ENCODE data around the gene CCNY. TPM values are rescaled to one million over a fixed set of nuclear protein-coding genes. Genes with fewer than 3 reads are reported as not detected.

CCNY gene
- total and polyA plus RNA-seq, 2 of the 13 experiments (the other 11 are each of a cell fraction or from before 2014, with no cell fraction given) = 48.2 to 54.7 TPM

DNA sequence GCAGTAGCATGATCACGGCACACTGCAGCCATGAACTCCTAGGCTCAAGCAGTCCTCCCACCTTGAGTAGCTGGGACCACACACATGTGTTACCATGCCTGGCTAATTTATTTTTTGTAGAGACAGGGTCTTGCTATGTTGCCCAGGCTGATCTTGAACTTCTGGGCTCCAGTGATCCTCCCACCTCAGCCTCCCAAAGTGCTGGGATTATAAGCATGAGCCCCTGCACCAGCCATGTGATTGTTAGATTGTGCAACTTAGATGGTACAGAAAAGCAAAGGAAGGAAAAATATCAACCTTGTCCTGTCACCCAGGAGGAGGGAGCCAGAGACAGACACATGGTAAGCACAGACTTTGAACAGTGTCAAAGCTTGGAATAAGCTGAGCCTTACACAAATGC lies 73.5 kb downstream of the CCNY start (continued):
- TF ChIP-seq, protein P1, sequence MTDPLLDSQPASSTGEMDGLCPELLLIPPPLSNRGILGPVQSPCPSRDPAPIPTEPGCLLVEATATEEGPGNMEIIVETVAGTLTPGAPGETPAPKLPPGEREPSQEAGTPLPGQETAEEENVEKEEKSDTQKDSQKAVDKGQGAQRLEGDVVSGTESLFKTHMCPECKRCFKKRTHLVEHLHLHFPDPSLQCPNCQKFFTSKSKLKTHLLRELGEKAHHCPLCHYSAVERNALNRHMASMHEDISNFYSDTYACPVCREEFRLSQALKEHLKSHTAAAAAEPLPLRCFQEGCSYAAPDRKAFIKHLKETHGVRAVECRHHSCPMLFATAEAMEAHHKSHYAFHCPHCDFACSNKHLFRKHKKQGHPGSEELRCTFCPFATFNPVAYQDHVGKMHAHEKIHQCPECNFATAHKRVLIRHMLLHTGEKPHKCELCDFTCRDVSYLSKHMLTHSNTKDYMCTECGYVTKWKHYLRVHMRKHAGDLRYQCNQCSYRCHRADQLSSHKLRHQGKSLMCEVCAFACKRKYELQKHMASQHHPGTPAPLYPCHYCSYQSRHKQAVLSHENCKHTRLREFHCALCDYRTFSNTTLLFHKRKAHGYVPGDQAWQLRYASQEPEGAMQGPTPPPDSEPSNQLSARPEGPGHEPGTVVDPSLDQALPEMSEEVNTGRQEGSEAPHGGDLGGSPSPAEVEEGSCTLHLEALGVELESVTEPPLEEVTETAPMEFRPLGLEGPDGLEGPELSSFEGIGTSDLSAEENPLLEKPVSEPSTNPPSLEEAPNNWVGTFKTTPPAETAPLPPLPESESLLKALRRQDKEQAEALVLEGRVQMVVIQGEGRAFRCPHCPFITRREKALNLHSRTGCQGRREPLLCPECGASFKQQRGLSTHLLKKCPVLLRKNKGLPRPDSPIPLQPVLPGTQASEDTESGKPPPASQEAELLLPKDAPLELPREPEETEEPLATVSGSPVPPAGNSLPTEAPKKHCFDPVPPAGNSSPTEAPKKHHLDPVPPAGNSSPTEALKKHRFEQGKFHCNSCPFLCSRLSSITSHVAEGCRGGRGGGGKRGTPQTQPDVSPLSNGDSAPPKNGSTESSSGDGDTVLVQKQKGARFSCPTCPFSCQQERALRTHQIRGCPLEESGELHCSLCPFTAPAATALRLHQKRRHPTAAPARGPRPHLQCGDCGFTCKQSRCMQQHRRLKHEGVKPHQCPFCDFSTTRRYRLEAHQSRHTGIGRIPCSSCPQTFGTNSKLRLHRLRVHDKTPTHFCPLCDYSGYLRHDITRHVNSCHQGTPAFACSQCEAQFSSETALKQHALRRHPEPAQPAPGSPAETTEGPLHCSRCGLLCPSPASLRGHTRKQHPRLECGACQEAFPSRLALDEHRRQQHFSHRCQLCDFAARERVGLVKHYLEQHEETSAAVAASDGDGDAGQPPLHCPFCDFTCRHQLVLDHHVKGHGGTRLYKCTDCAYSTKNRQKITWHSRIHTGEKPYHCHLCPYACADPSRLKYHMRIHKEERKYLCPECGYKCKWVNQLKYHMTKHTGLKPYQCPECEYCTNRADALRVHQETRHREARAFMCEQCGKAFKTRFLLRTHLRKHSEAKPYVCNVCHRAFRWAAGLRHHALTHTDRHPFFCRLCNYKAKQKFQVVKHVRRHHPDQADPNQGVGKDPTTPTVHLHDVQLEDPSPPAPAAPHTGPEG (CRISPR knock-in tag; IDR thresholded peaks at IDR 0.05) = no peak
- TF ChIP-seq XRCC5 (optimal IDR thresholded peaks at IDR 0.05; ENCODE audit: low read length) (no peak), U2AF1 (optimal IDR thresholded peaks at IDR 0.05; ENCODE audit: low read depth, low read length) (no peak), ZNF577 (CRISPR knock-in tag; IDR thresholded peaks at IDR 0.05; ENCODE audit: borderline replicate concordance, low read depth) (no peak), RFX5 (IDR thresholded peaks at IDR 0.05; ENCODE audit: low read depth, low read length) (no peak), IRX3 (CRISPR knock-in tag; IDR thresholded peaks at IDR 0.05; ENCODE audit: borderline replicate concordance, low read depth) (no peak), FOXP1 (IDR thresholded peaks at IDR 0.05) (no peak), FOXP1 (CRISPR knock-in tag; IDR thresholded peaks at IDR 0.05) (no peak), ELF3 (CRISPR knock-in tag; IDR thresholded peaks at IDR 0.05) (peak; percentile 53), ZBTB7A (CRISPR knock-in tag; IDR thresholded peaks at IDR 0.05) (no peak), PPARG (CRISPR knock-in tag; conservative IDR thresholded peaks at IDR 0.05) (no peak), ZNF17 (CRISPR knock-in tag; IDR thresholded peaks at IDR 0.05) (no peak), ZNF44 (CRISPR knock-in tag; IDR thresholded peaks at IDR 0.05) (no peak), SOX13 (IDR thresholded peaks at IDR 0.05) (no peak), SOX13 (CRISPR knock-in tag; conservative IDR thresholded peaks at IDR 0.05 in 1 of 2, IDR thresholded peaks at IDR 0.05 in 1 of 2) (peak in 1 of 2 experiments; percentile 51; a peak in 1 of 4 replicates), ZNF343 (CRISPR knock-in tag; IDR thresholded peaks at IDR 0.05) (no peak), TGIF2 (CRISPR knock-in tag; IDR thresholded peaks at IDR 0.05) (peak; percentile 65; the same call in 1 of the 2 replicates), ELF1 (CRISPR knock-in tag; IDR thresholded peaks at IDR 0.05) (no peak), HNRNPUL1 (IDR thresholded peaks at IDR 0.05; ENCODE audit: low read depth, low read length) (no peak)
- TF ChIP-seq, protein P2, sequence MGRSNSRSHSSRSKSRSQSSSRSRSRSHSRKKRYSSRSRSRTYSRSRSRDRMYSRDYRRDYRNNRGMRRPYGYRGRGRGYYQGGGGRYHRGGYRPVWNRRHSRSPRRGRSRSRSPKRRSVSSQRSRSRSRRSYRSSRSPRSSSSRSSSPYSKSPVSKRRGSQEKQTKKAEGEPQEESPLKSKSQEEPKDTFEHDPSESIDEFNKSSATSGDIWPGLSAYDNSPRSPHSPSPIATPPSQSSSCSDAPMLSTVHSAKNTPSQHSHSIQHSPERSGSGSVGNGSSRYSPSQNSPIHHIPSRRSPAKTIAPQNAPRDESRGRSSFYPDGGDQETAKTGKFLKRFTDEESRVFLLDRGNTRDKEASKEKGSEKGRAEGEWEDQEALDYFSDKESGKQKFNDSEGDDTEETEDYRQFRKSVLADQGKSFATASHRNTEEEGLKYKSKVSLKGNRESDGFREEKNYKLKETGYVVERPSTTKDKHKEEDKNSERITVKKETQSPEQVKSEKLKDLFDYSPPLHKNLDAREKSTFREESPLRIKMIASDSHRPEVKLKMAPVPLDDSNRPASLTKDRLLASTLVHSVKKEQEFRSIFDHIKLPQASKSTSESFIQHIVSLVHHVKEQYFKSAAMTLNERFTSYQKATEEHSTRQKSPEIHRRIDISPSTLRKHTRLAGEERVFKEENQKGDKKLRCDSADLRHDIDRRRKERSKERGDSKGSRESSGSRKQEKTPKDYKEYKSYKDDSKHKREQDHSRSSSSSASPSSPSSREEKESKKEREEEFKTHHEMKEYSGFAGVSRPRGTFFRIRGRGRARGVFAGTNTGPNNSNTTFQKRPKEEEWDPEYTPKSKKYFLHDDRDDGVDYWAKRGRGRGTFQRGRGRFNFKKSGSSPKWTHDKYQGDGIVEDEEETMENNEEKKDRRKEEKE (IDR thresholded peaks at IDR 0.05) = no peak
- TF ChIP-seq, protein P3, sequence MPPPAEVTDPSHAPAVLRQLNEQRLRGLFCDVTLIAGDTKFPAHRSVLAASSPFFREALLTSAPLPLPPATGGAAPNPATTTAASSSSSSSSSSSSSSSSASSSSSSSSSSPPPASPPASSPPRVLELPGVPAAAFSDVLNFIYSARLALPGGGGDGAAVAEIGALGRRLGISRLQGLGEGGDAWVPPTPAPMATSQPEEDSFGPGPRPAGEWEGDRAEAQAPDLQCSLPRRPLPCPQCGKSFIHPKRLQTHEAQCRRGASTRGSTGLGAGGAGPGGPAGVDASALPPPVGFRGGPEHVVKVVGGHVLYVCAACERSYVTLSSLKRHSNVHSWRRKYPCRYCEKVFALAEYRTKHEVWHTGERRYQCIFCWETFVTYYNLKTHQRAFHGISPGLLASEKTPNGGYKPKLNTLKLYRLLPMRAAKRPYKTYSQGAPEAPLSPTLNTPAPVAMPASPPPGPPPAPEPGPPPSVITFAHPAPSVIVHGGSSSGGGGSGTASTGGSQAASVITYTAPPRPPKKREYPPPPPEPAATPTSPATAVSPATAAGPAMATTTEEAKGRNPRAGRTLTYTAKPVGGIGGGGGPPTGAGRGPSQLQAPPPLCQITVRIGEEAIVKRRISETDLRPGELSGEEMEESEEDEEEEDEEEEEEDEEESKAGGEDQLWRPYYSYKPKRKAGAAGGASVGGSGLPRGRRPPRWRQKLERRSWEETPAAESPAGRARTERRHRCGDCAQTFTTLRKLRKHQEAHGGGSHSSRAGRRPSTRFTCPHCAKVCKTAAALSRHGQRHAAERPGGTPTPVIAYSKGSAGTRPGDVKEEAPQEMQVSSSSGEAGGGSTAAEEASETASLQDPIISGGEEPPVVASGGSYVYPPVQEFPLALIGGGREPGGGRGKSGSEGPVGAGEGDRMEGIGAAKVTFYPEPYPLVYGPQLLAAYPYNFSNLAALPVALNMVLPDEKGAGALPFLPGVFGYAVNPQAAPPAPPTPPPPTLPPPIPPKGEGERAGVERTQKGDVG (CRISPR knock-in tag; IDR thresholded peaks at IDR 0.05; ENCODE audit: borderline replicate concordance) = no peak

Data from HepG2 (cell line).